NCI-H510A treated with DMSO at 0.1 percent for 48 hours (cell line): ENCODE measurements around the gene ANAPC16.
"Not testable (repeated sequence)": the region's sequence is repeated elsewhere in the genome, so short reads cannot be mapped to it uniquely, and the experiment has no call there.

ENCODE experiments used
- DNase-seq: peaks from one replicate; lab custom pipeline; 2025; lab: John Stamatoyannopoulos, UW

The ANAPC16 gene

GRCh38 chr10:72215611-72216549, at the start of gene ANAPC16, which contains the start of gene ASCC1:
ANAPC16 (plus strand) TSS chr10:72216012; CDS start chr10:72223915, 7,903 bp downstream.
ASCC1 (minus strand) TSS chr10:72216276; CDS start chr10:72213298, 2,978 bp downstream.
- DNase-seq = peak; percentile 93

- DNase-seq = no peak
These were observed 48.7 kb upstream of the ANAPC16 start for GRCh38 chr10:72167118-72167517.

DNA sequence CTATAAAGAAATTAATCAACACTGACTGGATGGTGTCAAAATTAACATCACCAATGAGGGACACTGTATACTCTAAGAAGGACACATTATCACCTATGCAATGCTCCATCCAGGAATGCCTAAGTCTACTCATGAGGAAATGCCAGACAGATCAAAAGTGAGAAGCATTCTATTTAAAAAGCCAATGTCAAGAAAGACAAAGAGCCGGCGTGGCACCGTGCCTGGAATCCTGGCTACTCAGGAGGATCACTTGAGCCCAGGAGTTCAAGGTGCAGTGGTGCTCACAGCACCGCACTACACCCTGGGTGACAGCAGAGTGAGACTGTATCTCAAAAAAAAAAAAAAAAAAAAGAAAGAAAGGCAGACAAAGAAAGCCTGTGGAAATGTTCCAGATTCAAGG, 45.5 kb upstream of the ANAPC16 start:
- no peak for DNase-seq

DNA sequence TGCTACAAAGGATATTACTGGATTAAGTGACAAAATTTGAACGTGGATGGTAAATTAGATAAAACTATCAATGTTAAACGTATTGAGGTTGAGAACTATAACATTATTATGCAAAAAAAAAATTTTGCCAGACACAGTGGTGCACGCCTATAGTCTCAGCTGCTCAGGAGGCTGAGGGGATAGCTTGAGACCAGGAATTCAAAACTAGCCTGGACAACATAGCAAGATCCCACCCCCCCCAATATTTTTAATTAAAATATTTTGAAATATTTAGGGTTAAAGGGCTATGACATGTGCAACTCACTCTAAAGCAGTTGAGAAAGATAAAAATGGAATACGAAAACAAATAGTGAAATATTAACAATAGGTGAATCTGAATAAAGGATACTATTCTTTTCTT, 45.1 kb upstream of the ANAPC16 start:
- DNase-seq = no peak

DNA sequence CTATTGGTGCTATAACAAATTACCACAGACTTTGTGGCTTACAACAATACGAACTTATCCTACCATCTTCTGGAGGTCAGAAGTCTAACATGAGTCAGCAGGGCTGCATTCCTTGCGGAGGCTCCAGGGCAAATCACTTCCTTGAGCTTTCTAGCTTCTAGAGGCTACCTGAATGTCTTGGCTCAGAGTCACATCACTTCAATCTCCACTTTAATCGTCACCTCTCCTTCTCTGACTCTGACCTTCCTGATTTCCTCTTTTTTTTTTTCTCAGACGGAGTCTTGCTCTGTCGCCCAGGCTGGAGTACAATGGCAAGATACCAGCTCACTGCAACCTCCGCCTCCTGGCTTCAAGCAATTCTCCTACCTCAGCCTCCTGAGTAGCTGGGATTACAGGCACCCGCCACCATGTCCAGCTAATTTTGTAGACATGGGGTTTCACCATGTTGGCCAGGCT, 44.6 kb upstream of the ANAPC16 start:
- DNase-seq = no peak

DNA sequence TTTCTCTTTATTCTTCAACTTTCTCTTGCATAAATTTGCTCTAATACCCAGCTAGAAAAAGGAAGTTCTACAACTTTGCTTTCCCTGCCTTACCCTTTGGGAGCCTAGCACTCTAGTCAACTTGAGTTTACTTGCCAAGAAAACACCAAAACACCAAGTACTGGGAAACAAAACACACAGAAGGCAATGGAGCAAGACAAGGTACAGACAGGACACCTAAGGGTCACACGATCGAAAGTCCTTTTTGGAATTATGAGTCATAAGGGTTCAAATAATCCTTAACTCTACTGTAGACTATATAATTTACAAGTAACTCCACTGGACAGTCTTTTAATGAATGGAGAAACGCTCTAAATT, 42.6 kb upstream of the ANAPC16 start:
- DNase-seq = no peak

DNA sequence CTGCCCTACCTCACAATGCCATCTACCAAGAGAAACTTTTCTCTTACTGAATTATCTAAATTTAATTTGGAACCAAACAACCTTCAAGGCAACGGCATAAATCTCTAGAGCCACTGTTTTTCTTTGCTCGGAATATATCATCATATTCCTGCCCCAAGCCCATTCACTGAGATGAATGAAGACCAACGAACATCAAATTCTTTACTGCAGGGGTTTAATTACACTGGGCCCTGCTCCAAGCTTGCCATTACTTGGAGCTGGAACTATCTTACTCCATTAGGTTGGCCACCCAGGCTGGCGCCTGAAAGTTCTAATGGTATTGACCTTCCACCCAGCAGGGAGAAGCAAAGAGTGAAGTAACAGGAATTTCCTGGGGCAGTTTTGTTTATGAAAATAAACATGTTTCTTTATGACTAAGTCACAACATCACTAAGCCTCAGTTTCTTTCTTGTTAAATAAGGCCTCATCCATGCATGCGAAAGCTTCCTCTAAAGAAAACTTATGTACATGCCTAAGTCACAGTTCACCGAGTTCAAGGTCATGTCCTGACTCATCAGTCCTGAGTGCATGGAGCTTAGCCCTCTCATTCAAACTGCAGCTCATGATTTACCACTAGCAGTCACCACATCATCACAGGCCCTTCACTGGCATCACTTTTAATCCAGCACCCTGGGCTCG, 42.1 kb upstream of the ANAPC16 start:
- DNase-seq = no peak

- no peak for DNase-seq
These were observed 41.5 kb upstream of the ANAPC16 start for GRCh38 chr10:72174297-72174662.

DNA sequence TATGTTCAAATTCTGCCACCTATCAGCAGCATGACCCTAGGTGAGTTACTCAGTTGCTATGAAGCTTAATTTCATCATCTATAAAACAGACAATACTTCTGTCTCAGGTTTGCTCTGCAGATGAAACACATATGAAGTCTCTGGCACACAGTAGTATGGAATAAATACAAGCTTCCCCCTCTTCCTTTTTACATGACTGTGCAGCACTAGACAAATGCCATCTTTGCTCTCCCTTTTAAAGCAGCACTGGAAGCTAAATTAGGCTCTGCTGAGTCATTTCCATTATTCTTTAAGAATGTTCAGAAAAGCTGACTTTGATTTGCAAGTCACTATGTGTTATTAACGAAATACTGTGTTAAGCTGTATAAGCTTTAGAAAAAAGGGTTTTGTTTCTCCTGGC, 40.7 kb upstream of the ANAPC16 start:
- DNase-seq = no peak

- no peak for DNase-seq
These were observed 39.1 kb upstream of the ANAPC16 start for GRCh38 chr10:72176701-72177100.

GRCh38 chr10:72177454-72177853, 38.4 kb upstream of the ANAPC16 start:
- DNase-seq = no peak

GRCh38 chr10:72184156-72184555, 31.7 kb upstream of the ANAPC16 start:
- no peak for DNase-seq

DNA sequence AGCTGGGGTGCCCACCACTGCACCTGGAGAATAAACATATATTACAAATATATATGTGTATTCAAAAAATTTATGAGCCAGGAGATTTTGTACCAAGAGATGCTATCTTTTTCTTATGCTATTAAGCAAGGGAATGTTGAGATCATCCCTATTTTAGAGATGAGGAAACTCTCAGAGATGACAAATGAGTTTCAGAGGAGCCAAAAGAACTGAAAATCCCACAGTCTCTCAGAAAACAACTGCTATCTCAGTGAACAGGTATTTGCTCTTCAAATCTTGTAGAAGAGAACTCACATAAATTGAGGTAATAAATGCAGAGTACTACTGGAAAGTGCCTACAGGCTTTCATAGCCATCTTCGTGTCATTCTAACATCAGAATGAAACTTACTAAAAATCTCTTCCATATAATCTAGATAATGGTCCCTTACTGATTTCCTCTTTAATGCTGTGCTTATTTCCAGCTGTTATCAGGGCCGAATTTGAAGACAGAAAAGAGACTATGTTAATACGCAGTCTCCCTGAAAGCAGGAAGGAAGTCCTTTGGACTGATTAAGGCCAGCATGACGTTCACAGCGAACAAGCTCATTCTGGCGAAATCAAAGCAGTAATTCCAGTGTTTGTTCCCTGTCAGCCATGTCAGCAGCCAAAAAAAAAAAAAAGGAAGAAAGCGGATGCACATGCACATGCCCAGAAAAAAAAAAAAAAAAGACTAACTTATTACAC, 29.4 kb upstream of the ANAPC16 start:
- DNase-seq = no peak

DNA sequence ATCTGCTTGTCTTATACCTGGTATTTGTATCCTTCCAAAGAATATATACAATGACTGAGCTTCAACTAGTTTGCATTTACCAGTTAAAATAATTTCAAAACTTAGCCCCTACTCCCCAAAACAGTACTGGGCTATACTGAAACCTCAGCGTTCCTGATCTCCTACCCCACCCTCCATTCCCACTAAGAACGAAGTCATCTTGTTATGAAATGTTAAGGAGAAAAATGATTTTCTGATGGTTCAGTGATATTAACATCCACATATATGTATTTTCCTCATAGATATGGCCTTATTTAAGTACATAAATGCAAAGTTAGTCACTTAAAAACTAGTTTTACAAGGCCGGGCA, 28.9 kb upstream of the ANAPC16 start:
- DNase-seq = no peak

DNA sequence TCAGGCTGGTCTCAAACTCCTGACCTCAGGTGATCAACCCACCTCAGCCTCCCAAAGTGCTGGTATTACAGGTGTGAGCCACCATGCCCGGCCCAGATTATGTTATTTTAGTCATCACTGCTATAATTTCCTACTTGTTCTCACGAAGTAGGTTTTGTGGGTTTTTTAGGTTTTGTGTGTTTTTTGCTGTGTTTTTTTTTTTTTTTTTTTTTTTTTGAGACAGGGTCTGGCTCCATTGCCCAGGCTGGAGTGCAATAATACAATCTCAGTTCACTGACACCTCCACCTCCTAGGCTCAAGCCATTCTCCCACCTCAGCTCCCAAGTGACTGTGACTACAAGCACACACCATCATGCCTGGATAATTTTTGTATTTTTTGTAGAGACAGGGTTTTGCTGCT, 20.9 kb upstream of the ANAPC16 start:
- DNase-seq = no peak

GRCh38 chr10:72200883-72201282, 14.9 kb upstream of the ANAPC16 start:
- DNase-seq = no peak

DNA sequence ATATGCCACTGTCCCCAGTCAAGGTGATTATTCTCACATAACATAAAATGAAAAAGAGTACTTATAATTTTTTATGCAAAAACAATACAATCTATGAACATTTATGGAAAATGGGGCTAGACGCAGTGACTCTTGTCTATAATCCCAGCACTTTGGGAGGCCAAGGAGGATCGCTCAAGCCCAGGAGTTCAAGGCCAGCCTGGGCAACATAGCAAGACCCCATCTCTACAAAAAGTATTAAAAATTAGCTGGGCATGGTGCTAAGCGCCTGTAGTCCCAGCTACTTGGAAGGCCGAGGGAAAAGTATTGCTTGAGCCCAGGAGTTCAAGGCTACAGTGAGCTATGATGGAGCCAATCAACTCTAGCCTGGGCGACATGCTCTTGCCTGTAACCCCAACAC, 14.5 kb upstream of the ANAPC16 start:
- no peak for DNase-seq

DNA sequence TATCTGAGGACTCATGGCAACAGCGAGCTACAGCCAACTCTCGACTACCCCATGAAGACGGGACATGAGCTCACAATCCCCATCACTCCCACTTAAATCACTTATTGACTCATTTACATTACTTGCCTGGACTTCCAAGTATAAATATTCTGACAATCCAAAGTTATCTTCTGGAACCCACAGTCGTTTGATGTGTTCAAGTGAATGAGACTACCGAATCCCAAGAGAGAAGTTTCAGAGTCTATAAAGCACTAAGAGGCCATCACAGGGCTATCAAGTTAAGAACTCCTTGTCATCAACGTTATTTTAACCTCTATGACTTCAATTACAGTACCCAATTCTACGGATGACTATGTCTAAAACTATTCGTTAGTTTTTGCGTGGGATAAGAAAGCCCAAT, 11.5 kb upstream of the ANAPC16 start:
- DNase-seq = no peak

GRCh38 chr10:72204724-72205123, 11.1 kb upstream of the ANAPC16 start:
- no peak for DNase-seq

GRCh38 chr10:72206511-72207229, 9.1 kb upstream of the ANAPC16 start:
- no peak for DNase-seq

DNA sequence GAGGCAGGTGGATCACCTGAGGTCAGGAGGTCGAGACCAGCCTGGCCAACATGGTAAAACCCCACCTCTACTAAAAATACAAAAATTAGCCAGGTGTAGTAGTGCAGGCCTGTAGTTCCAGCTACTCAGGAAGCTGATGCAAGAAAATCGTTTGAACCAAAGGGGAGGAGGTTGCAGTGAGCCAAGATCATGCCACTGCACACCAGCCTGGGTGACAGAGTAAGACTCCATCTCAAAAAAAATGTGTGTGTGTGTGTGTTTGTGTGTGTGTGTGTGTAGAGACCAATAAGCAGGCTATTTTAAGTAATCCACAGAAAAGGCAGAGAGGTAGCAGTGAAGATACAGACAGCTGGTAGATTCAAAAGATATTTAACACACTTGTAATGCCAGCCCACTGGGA, 7.3 kb upstream of the ANAPC16 start:
- DNase-seq = not testable (repeated sequence)

- DNase-seq = not testable (repeated sequence)
These were observed 4.4 kb upstream of the ANAPC16 start for GRCh38 chr10:72211381-72211780.
